DMS53 treated with DMSO at 0.1 percent for 48 hours (cell line): ENCODE measurements around the gene LAMA1.
A peak's percentile ranks its signal among the peaks of the same experiment; 100 is the strongest.

Source experiments
- DNase-seq: peaks from one replicate; lab custom pipeline; 2025; ENCODE audit not compliant: unreplicated experiment; lab: John Stamatoyannopoulos, UW

LAMA1 gene

GRCh38 chr18:7049951-7050350 lies 67.6 kb downstream of the LAMA1 start:
- DNase-seq = no peak

DNA sequence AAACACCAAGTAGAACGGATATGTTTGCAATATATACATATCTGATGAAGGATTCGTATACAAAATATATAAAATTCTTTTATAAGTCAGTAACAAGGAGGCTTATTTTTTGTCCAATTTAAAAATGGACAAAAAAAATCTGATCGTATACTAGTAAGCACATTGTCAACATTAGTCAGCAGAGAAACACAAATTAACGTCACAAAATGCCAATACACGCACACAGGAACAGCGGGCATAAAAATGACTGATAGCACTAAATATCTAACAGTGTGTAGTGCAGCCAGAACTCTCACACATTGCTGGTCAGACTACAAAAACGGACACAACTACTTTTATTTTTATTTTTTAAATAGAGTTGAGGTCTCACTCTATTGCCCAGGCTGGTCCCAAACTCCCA lies 69.5 kb downstream of the LAMA1 start:
- DNase-seq = no peak

DNA sequence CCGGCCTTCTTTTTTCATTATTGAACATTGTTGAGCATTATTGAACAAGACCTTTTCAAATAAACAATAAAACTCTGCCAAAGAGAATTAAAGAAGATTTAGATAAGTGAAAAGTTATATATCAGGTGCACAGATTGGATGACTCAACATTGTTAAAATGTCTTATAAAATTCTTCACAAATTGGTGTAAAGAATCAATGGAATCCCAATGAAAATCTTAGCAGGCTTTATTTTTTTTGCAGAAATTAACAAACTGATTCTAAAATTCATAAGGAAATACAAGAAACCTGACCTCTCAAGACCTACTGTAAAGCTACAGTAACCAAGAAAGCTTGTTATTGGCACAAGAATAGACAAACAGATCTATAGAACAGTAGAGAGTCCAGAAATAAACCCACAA lies 70.3 kb downstream of the LAMA1 start:
- no peak for DNase-seq

GRCh38 chr18:7038330-7038851 lies 79.2 kb downstream of the LAMA1 start:
- DNase-seq = peak; percentile 99

- DNase-seq = no peak
These were observed 80.1 kb downstream of the LAMA1 start for GRCh38 chr18:7037470-7037869.

DNA sequence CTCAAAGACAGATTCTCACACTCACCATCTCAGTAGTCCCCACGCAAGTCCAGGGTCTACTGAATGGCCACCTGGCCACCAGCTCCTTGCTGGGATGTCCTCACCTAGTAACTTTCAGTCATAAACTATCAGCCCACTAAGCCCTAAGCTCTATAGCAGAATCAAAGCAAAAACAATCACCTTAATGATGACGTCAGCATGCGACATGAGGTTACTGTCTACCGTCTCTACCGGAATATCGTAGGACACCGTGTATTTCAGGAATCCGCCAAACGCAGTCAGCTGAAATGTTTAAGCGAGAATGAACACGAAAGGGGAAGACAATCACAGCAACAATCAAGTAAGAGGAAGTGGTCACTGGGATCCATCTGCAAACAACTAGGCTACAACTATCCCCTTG lies 81.8 kb downstream of the LAMA1 start:
- no peak for DNase-seq

DNA sequence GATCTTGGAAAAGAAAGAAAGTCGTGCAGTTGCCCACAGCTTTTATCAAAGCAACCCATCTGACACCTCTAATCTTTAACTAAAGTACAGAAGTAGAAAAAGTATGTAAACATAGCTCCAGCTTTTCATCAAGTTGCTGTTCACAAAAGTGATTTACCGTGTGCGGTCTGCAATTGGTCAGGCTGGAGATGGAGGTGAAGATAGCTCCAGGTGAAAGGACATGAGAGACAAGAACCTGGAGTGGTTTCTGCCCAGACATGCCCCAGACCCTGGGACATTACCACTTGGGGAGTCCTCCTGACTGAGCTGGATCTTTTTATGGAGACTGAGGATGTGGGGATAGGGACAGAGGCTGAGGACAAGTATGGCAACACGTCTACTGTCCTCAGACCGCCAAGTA lies 82.7 kb downstream of the LAMA1 start:
- no peak for DNase-seq

- DNase-seq = no peak
These were observed 85.1 kb downstream of the LAMA1 start for GRCh38 chr18:7032537-7032936.

DNA sequence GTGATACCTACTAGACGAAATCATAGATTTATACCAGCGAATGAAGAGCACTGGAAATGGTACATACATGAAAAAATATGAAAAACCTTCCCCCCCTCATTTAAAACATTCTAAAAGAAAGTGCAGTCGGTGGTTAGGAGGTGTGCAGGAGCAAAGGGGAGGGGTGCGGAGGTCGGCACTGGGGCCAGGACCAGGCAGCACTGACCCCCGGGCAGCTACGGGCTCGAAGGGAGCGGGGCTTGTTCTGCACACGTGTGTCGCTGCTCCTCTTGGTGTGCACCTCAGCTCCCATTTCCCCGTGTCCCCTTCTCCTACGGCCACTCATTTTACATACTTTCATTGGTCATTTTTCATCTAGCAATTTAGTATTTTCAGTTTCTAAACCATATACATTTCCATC lies 89.0 kb downstream of the LAMA1 start:
- DNase-seq = no peak

DNA sequence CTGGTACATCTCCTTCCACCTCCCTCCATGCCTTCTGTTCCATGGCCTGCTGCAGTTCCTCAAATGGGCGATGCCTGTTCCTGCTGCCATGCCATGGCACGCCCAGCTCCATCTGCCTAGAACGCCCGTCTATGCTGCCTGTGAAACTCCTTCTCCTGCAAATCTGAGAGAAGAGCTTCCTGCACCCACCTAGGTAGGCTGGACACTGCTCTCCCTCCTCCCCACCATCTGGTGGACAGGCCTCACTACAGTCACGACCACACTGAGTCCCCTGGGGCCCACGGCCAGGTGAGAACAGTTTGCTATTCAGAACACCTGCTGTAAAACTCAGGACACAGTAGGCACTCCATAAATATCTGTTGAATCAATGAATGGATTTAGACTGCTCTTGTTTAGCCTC lies 92.4 kb downstream of the LAMA1 start:
- no peak for DNase-seq

- no peak for DNase-seq
These were observed 94.0 kb downstream of the LAMA1 start for GRCh38 chr18:7023581-7023980.

- no peak for DNase-seq
These were observed 94.5 kb downstream of the LAMA1 start for GRCh38 chr18:7023063-7023580.

DNA sequence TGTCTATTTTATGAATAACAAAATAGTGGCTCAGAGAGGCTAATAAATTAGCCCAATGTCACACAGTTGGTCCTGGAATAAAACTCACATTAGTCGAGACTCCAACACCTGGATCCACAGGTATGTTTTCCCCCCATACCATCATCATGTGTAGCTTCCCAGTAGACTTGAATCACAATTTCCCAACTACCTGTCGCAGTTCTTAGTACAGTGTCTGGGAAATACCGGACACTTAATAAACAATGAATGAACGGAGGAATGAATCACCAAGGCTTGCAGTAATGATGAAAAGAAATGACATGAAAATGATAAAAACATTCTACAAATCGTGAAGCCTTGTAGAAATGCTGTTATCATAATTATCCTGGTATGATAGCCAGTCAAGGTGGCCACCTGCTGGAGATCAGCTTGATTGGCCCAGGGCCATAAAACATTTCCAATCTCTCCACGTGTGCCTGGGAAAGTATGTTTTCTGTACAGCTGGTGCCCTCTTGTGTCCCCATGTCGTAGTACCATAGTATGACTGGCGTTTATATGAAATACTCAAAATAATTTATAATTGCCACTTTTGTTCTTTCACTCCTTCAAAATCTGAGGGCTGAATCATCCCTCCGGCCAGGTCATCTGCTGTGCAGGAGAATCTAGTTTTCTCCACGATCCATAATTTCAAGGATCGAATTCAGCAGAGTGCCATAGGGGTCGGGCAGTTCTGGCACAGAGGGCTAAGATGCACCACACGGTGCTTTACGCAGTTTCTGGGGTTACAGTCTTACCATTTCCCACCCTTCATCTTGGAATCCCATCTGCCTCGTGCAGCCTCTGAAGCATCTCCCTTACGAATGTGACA lies 95.4 kb downstream of the LAMA1 start:
- peak; percentile 92 for DNase-seq

- no peak for DNase-seq
These were observed 96.4 kb downstream of the LAMA1 start for GRCh38 chr18:7020995-7021777.

DNA sequence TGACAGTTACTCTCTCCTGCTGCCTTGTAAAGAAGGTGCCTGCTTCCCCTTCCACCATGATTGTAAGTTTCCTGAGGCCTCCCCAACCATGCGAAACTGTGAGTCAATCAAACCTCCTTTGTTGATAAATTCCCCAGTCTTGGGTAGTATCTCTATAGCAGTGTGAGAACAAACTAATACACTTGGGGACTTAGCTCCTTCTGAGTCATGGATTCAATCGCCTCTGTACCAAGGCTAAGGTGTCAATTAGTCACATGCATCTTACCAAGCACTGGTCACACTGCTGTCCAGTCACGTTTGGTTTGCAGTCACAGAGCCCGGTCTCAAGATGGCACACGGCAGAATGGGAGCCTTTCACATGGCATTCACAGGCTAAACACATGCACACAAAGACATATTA lies 100.6 kb downstream of the LAMA1 start:
- no peak for DNase-seq

DNA sequence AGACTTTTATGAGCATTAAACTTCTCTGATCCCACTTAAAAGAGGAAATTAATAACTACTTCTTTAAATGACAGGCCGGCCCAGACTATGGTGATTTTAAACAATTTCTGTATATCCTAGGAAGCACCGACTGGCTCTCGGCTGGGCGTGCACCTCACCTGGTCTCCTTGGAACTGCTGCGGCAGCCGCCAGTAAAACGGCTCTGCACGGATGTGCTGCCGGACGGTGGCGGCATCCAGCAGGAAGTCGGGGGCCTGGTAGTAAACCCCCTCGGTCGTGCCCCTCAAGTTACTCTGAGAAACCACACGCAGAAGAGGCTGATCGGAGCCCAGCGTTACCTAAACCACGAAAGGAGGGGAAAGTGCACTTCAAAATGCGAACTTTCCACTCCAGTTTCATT lies 106.5 kb downstream of the LAMA1 start:
- no peak for DNase-seq

DNA sequence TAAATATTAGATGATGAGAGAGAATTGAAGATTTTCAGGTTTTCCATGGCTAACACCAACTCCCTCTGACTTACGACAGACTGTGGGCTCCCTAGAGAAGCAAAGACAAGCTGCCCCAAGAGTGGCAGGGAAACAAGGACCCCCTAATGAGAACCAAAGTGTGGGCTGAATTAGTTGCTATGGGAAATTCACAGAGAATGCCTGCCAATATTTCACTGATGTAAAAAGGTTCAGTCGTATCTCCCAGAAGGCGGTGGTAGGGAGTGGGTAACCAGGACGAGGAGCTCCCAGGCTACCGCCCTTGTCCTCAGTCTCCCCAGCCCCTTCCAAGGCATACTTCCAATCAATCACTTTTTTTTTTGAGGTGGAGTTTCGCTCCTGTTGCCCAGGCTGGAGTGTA lies 113.6 kb downstream of the LAMA1 start:
- no peak for DNase-seq

DNA sequence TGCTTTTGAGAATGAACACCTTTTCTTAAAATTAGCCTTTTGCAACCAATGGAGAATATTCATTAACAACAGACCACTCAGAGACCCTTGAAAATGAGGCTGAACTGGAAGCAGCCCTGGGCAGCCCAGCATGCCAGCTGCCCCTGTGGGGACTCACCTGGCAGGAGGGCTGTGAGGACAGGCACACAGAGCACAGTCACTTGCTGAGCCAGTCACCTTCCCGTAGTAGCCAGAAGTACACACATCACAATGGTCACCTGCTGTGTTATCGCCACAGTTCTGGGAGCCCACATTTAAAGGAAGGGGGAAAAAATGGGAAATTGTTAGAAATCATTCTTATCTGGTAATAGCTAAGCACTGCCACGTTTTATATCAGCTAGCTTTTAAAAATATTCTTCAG lies 115.5 kb downstream of the LAMA1 start:
- no peak for DNase-seq

DNA sequence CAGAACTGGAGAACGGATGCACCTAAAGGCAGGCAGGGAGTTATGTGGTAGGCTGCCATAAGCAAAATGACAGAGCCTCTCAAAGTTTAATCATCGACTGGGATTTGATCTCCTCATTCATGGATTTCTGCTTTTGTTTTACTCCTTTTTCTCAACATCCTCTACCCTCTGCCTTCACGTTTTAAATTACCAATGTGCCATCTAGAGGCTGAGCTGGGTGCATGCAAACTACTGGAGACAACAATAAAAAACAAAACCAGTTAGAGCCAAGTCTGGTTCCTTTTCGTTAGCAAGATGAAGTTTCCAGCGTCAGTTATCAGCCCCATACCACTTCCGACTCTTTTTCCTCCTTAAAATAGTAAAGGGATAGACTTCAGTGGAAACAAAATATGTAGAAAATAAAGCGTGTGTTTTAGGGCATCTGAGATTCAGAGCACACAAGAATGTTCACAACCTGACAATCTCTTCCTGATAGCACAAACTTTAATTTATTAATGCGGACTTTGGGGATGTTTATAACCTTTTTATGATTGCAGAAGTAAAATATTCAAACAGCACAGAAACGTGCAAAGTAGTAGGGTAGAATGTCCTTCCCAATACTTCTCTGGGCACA lies 117.0 kb downstream of the LAMA1 start:
- peak; percentile 46 for DNase-seq

GRCh38 chr18:6997808-6998207 lies 119.8 kb downstream of the LAMA1 start:
- no peak for DNase-seq

DNA sequence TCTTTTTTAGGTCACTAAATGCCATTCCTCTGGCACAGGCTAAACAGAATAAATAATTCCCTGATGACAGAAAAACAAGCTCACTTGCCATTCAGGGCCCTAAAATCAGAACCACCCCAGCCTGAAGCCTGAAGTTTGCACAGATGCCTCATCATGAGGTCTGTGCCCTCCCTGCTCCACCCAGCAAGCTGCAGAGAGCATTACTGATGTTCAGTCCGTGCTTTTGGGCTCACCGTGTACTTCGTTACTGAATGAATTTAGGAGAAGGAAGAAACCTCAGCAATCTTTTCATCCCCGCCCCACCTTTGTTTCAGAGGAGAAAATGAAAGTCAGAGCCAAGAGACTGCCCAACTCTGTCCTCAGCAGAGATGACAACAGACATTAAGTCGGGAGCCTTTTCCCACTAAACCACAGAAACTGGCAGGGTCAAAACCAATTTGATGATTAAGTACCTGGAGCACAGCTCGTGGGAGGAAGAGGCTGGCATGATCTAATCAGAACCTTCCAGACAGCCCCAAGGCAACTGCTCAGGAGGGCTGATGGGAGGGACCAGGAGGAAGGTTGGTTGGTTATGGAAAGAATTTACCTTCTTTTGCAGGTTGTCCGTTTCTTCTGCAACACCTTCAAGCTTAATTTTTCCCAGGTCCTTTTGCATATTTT lies 122.7 kb downstream of the LAMA1 start:
- DNase-seq = no peak
